GM12878 (cell line): ENCODE data around the gene SMPDL3B. TPM values are rescaled to one million over a fixed set of nuclear protein-coding genes. Genes with fewer than 3 reads are reported as not detected.

ENCODE experiments used
- ATAC-seq: fragments of 200-7000 bp; cut with Tn5 transposase; 3 replicates; pipeline ENCODE4 v1.9.1; 2020; ENCODE audit warnings: mild to moderate bottlenecking, moderate library complexity
- BruUV-seq: library from RNA; stranded (reverse); fragments of 400-500 nt; replicated peaks from 2 replicates; lab custom pipeline; 2021; lab: Mats Ljungman, UMichigan
- CTCF ChIA-PET: fragments of 300-600 bp; sonication (Branson Sonifier 250); formaldehyde crosslinking; extraction: SDS; loops from one replicate; lab custom pipeline; 2021; ENCODE audit warnings: inconsistent platforms; lab: Yijun Ruan, JAX
- POLR2A ChIA-PET: fragments of 350-600 bp; formaldehyde crosslinking; extraction: SDS; loops from one replicate; lab custom pipeline; 2021; ENCODE audit warnings: inconsistent platforms; lab: Charles Lee
- RAD21 ChIA-PET: fragments of 300-600 bp; sonication (Branson Sonifier 250); formaldehyde crosslinking; loops from one replicate; lab custom pipeline; 2023; ENCODE audit warnings: antibody characterized with exemption; ENCODE audit not compliant: unreplicated experiment; lab: Charles Lee
- SMC1A ChIA-PET: fragments of 300-600 bp; sonication (Branson Sonifier 250); formaldehyde crosslinking; loops from one replicate; lab custom pipeline; 2023; ENCODE audit not compliant: unreplicated experiment, uncharacterized antibody; lab: Charles Lee
- DNase-seq: peaks from one replicate; pipeline ENCODE4 v3.0.0-alpha.2; 2011; ENCODE audit warnings: low read depth, low spot score
- FAIRE-seq: peaks from 3 replicates; lab custom pipeline; 2011; peaks lifted over from hg19 to GRCh38; lab: Jason Lieb, UNC
- H2AFZ ChIP-seq: 2 replicates; pipeline ENCODE4 v1.6.0; 2011; ENCODE audit warnings: low read depth, low read length, control low read depth; ENCODE audit not compliant: control insufficient read depth
- H3K27ac ChIP-seq: 2 replicates; pipeline ENCODE4 v1.5.1; 2011; ENCODE audit warnings: control low read depth; ENCODE audit not compliant: control insufficient read depth, insufficient read depth
- H3K27me3 ChIP-seq, 2 experiments: replicated peaks in 1 of 2; 2 replicates each; pipeline versions ENCODE4 v1.6.0 to v1.6.1; 2011; ENCODE audit warnings: low read length in 1 of 2; ENCODE audit not compliant: control insufficient read depth in 2 of 2, insufficient read depth in 2 of 2
- H3K36me3 ChIP-seq, 2 experiments: 2 replicates each; pipeline ENCODE4 v1.5.1; 2011; ENCODE audit warnings: low read length in 1 of 2; ENCODE audit not compliant: control insufficient read depth in 2 of 2, insufficient read depth in 2 of 2
- H3K4me1 ChIP-seq: 2 replicates; pipeline ENCODE4 v1.6.1; 2011; ENCODE audit warnings: mild to moderate bottlenecking, low read length, moderate library complexity, mixed read lengths; ENCODE audit not compliant: control insufficient read depth, insufficient read depth
- H3K4me2 ChIP-seq: 2 replicates; pipeline ENCODE4 v1.6.0; 2011; ENCODE audit warnings: control low read depth; ENCODE audit not compliant: control insufficient read depth, insufficient read depth
- H3K4me3 ChIP-seq: fragments of 200-600 bp; sonication (generic); 2 replicates; pipeline ENCODE4 v1.5.1; 2016
- H3K79me2 ChIP-seq: 2 replicates; pipeline ENCODE4 v1.6.0; 2011; ENCODE audit warnings: low read length; ENCODE audit not compliant: control insufficient read depth, insufficient read depth
- H3K9ac ChIP-seq: 2 replicates; pipeline ENCODE4 v1.8.0; 2011; ENCODE audit warnings: low read length, control low read depth, mixed read lengths; ENCODE audit not compliant: control insufficient read depth, insufficient read depth
- H3K9me3 ChIP-seq: replicated peaks from 3 replicates; pipeline ENCODE4 v1.5.1; 2011; ENCODE audit warnings: mild to moderate bottlenecking, low read length; ENCODE audit not compliant: control insufficient read depth, insufficient read depth
- H4K20me1 ChIP-seq: 2 replicates; pipeline ENCODE4 v1.6.0; 2011; ENCODE audit not compliant: control insufficient read depth, insufficient read depth
- EP300 ChIP-seq, 2 experiments: fragments of 150-350 bp in 1 of 2; IDR thresholded peaks; 2 replicates each; pipeline ENCODE4 v1.6.1; 2011 to 2012; ENCODE audit warnings: low read depth in 2 of 2, low read length in 2 of 2, borderline replicate concordance in 1 of 2, improper control_type of control experiment in 1 of 2, inconsistent platforms in 1 of 2; ENCODE audit not compliant: control insufficient read depth in 1 of 2
- EZH2 ChIP-seq: IDR thresholded peaks from 2 replicates; pipeline ENCODE4 v1.6.1; 2012; ENCODE audit warnings: low read depth, mild to moderate bottlenecking, control low read depth, inconsistent platforms, low read length, borderline replicate concordance; ENCODE audit not compliant: control insufficient read depth
- FOXK2 ChIP-seq: fragments of 450-650 bp; IDR thresholded peaks from 2 replicates; pipeline ENCODE4 v1.6.1; 2017; ENCODE audit warnings: mild to moderate bottlenecking, moderate library complexity
- ZNF217 ChIP-seq: fragments of 450-650 bp; IDR thresholded peaks from 2 replicates; pipeline ENCODE4 v1.6.1; 2017; ENCODE audit warnings: antibody characterized with exemption, mild to moderate bottlenecking
- WGBS: methylation state at CpG from one replicate; pipeline ENCODE4 v1.1.6; 2016; ENCODE audit warnings: low lambda C conversion rate; ENCODE audit not compliant: insufficient replicate concordance, insufficient coverage; ENCODE audit errors: missing lambda C conversion rate; 5-methylcytosine and 5-hydroxymethylcytosine counted together
- in situ Hi-C: fragments of 300-500 bp; cut with MboI; formaldehyde crosslinking; loops from 9 replicates; pipeline ENCODE4 v1.14.3; 2018; ENCODE audit warnings: mixed read lengths
- intact Hi-C: fragments of 100-400 bp; cut with micrococcal nuclease; formaldehyde crosslinking; loops from one replicate; pipeline ENCODE4 v1.14.2; 2022; ENCODE audit not compliant: unreplicated experiment
- polyA plus RNA-seq, 11 experiments: library from polyadenylated mRNA; depleted of rRNA in 4 of 11; unstranded in 6 of 11; stranded (reverse) in 5 of 11; fragments of >200 nt; fragmentation: Nextera tagmentation in 4 of 11; fragmentation: Illumina TruSeq in 1 of 11; extraction: Ambion mirVana in 4 of 11; extraction: Trizol in 1 of 11; gene quantifications; 1 replicate in 1 of 11; 2 replicates in 10 of 11; pipeline versions ENCODE4 v1.2.1 to v1.2.3, GENCODE V29; 2011 to 2016; ENCODE audit warnings: inconsistent platforms in 2 of 11, missing spikeins in 2 of 11, low read depth in 1 of 11
- total RNA-seq, 4 experiments: library from RNA; depleted of rRNA in 3 of 4; stranded (reverse); fragments of >200 nt in 3 of 4; fragmentation: Illumina TruSeq in 1 of 4; extraction: Trizol in 1 of 4; gene quantifications; 2 replicates each; pipeline versions ENCODE4 v1.2.1 to v1.2.3, GENCODE V29; 2013 to 2021
- TF ChIP-seq, protein P1 (sequence below): IDR thresholded peaks from 2 replicates; pipeline ENCODE4 v1.6.1; 2011; ENCODE audit warnings: borderline replicate concordance, low read depth, mild to moderate bottlenecking, moderate library complexity, low read length; ENCODE audit not compliant: insufficient read depth, poor library complexity, severe bottlenecking

The SMPDL3B gene
- total and polyA plus RNA-seq, 10 of the 15 experiments (the other 5 are each of a cell fraction or from before 2014, with no cell fraction given) = 0.56 to 2.7 (median 1.0) TPM

GRCh38 chr1:27912429-27912828 is 22.4 kb upstream of the SMPDL3B start:
- BruUV-seq = TSS peak; percentile 30
- H3K9ac ChIP-seq = no peak overlapping the region
- ChIA-PET RAD21 (no interaction called here), POLR2A (no interaction called here), SMC1A (interaction anchor here (0.6 kb wide), 1 partner anchor 385 kb away, joined by 3 read pairs; no protein-coding TSS in a partner anchor), CTCF (interaction anchor here (1.2 kb wide), 1 partner anchor 20 kb away, joined by 3 read pairs; no protein-coding TSS in a partner anchor)
- TF ChIP-seq EZH2 (no peak), EP300 (IDR thresholded peaks at IDR 0.05; ENCODE audit: borderline replicate concordance in 1 of 2, control insufficient read depth in 1 of 2, low read depth in 2 of 2, low read length in 2 of 2) (no peak), ZNF217 (no peak), FOXK2 (no peak)
- TF ChIP-seq, protein P1, sequence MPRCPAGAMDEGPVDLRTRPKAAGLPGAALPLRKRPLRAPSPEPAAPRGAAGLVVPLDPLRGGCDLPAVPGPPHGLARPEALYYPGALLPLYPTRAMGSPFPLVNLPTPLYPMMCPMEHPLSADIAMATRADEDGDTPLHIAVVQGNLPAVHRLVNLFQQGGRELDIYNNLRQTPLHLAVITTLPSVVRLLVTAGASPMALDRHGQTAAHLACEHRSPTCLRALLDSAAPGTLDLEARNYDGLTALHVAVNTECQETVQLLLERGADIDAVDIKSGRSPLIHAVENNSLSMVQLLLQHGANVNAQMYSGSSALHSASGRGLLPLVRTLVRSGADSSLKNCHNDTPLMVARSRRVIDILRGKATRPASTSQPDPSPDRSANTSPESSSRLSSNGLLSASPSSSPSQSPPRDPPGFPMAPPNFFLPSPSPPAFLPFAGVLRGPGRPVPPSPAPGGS = no peak
- no peak overlapping the region for H3K4me3 ChIP-seq
- intact Hi-C loops (no loop called here), in situ Hi-C loops (no loop called here)
- H3K4me2 ChIP-seq = peak overlapping the region; percentile 75
- ATAC-seq (no peak), FAIRE-seq (no peak), DNase-seq (no peak)
- H3K36me3 ChIP-seq = peaks cover 0 to 8% of the 10 kb centered on the region in 2 experiments; a peak in 2 of 4 replicates
- H3K9me3 ChIP-seq = peaks cover 2% of the 10 kb centered on the region; the same call in 2 of the 3 replicates
- peaks cover 21% of the 10 kb centered on the region for H3K79me2 ChIP-seq
- no peaks in the 10 kb centered on the region; the same call in 1 of the 2 replicates for H3K4me1 ChIP-seq
- H2AFZ ChIP-seq = no peak overlapping the region
- WGBS = 0% methylated on average over 1 of the region's 1 CpG
- H3K27ac ChIP-seq = no peak overlapping the region
- no peaks in the 10 kb centered on the region for H4K20me1 ChIP-seq
- H3K27me3 ChIP-seq = no peaks in the 10 kb centered on the region
